GM19452 (cell line): ENCODE measurements around the gene TCAF1.

ENCODE experiments used
- ATAC-seq: cut with Tn5 transposase; IDR thresholded peaks from one replicate; pipeline ENCODE4 v1.9.1; 2021; ENCODE audit not compliant: unreplicated experiment

Gene TCAF1

GRCh38 chr7:143906151-143906550 is 4.2 kb upstream of the TCAF1 start:
- no peak for ATAC-seq

- ATAC-seq = no peak
Observed at GRCh38 chr7:143905509-143905908, 3.5 kb upstream of the TCAF1 start.

- ATAC-seq = no peak
Observed at GRCh38 chr7:143902332-143902899, 440 bp upstream of the TCAF1 start.

- ATAC-seq = no peak
Observed at GRCh38 chr7:143901332-143901667, 676 bp downstream of the TCAF1 start.

- no peak for ATAC-seq
Observed at GRCh38 chr7:143900230-143900766, 1.7 kb downstream of the TCAF1 start.

GRCh38 chr7:143898810-143899209 is 3.2 kb downstream of the TCAF1 start:
- ATAC-seq = no peak

GRCh38 chr7:143896667-143897066 is 5.3 kb downstream of the TCAF1 start:
- ATAC-seq = no peak

- peak; percentile 99 for ATAC-seq
Observed at GRCh38 chr7:143892527-143893300, 9.3 kb downstream of the TCAF1 start.

GRCh38 chr7:143891457-143891856 is 10.5 kb downstream of the TCAF1 start:
- no peak for ATAC-seq

GRCh38 chr7:143890558-143890957 is 11.4 kb downstream of the TCAF1 start:
- ATAC-seq = no peak

- no peak for ATAC-seq
Observed at GRCh38 chr7:143889068-143889467, 12.9 kb downstream of the TCAF1 start.

- ATAC-seq = no peak
Observed at GRCh38 chr7:143886826-143887477, 15.0 kb downstream of the TCAF1 start.

GRCh38 chr7:143885951-143886350 is 16.0 kb downstream of the TCAF1 start:
- no peak for ATAC-seq

- ATAC-seq = peak; percentile 86
Observed at GRCh38 chr7:143884969-143885559, 16.9 kb downstream of the TCAF1 start.

GRCh38 chr7:143884241-143884968 is 17.6 kb downstream of the TCAF1 start:
- ATAC-seq = no peak

GRCh38 chr7:143882604-143883078 is 19.3 kb downstream of the TCAF1 start:
- ATAC-seq = no peak

- ATAC-seq = no peak
Observed at GRCh38 chr7:143882020-143882603, 19.9 kb downstream of the TCAF1 start.

GRCh38 chr7:143878884-143879283 is 23.1 kb downstream of the TCAF1 start:
- ATAC-seq = no peak

GRCh38 chr7:143877098-143877497 is 24.9 kb downstream of the TCAF1 start:
- no peak for ATAC-seq

GRCh38 chr7:143876218-143876617 is 25.8 kb downstream of the TCAF1 start:
- no peak for ATAC-seq
